Esophagus (tissue), 2 donors: ENCODE data around the gene DOCK2. TPM values are rescaled to one million over a fixed set of nuclear protein-coding genes. Genes with fewer than 3 reads are reported as not detected.

Source experiments
- H3K27ac ChIP-seq, 2 donors: one replicate each; pipeline ENCODE4 v1.5.1; 2013; ENCODE audit warnings: low read depth in 2 of 2, mild to moderate bottlenecking in 2 of 2, inconsistent platforms in 1 of 2, low read length in 1 of 2, moderate library complexity in 1 of 2
- H3K27me3 ChIP-seq, 2 donors: one replicate each; pipeline ENCODE4 v1.6.1; 2013; ENCODE audit warnings: low read length in 2 of 2, control low read depth in 1 of 2, mild to moderate bottlenecking in 1 of 2; ENCODE audit not compliant: insufficient read depth in 2 of 2, control insufficient read depth in 1 of 2
- H3K36me3 ChIP-seq, 2 donors: one replicate each; pipeline ENCODE4 v1.6.1; 2013; ENCODE audit warnings: low read length in 1 of 2; ENCODE audit not compliant: control insufficient read depth in 2 of 2, insufficient read depth in 2 of 2
- H3K4me1 ChIP-seq, 2 donors: one replicate each; pipeline ENCODE4 v1.6.1; 2013; ENCODE audit warnings: low read length in 1 of 2; ENCODE audit not compliant: control insufficient read depth in 2 of 2, insufficient read depth in 2 of 2
- H3K4me3 ChIP-seq, 2 donors: one replicate each; pipeline ENCODE4 v1.5.1; 2013; ENCODE audit warnings: low read length in 2 of 2, mild to moderate bottlenecking in 2 of 2, low read depth in 1 of 2, moderate library complexity in 1 of 2
- H3K9me3 ChIP-seq, 2 donors: one replicate each; pipeline ENCODE4 v1.6.1; 2013; ENCODE audit warnings: mild to moderate bottlenecking in 2 of 2, low read depth in 1 of 2, low read length in 1 of 2, moderate library complexity in 1 of 2; ENCODE audit not compliant: control insufficient read depth in 2 of 2, insufficient read depth in 1 of 2
- WGBS, 2 donors: extraction: QIAGEN DNeasy Blood & Tissue Kit; methylation state at CpG; one replicate each; pipeline ENCODE4 v1.1.7; 2013; 5-methylcytosine and 5-hydroxymethylcytosine counted together
- polyA plus RNA-seq, 2 donors: library from polyadenylated mRNA; stranded (reverse); fragments of 200-250 nt; gene quantifications; one replicate each; pipeline ENCODE4 v1.2.3, GENCODE V29; 2013
- donor health status: healthy with polysubstance abuse.
- donor health status: Bipolar disorder and iron deficiency.

Gene DOCK2
- polyA plus RNA-seq, 2 donors = 0.86 to 1.2 TPM

GRCh38 chr5:169634606-169635005, 2.5 kb upstream of the DOCK2 start:
- Histone ChIP-seq H3K27ac (no peak overlapping the region), H3K4me1 (no peaks in the 10 kb centered on the region), H3K9me3 (peaks cover 0 to 7% of the 10 kb centered on the region in 2 donors), H3K36me3 (no peaks in the 10 kb centered on the region), H3K4me3 (no peak overlapping the region), H3K27me3 (no peaks in the 10 kb centered on the region)
- 79 to 81% methylated on average over 1 of the region's 1 CpG for WGBS, 2 donors

- no peaks in the 10 kb centered on the region for H3K36me3 ChIP-seq
- 71 to 78% methylated on average over 1 of the region's 1 CpG for WGBS, 2 donors
- H3K9me3 ChIP-seq = peaks cover 0 to 9% of the 10 kb centered on the region in 2 donors
- no peak overlapping the region for H3K4me3 ChIP-seq
- H3K27me3 ChIP-seq = no peaks in the 10 kb centered on the region
- no peak overlapping the region for H3K27ac ChIP-seq
- H3K4me1 ChIP-seq = no peaks in the 10 kb centered on the region
Observed at GRCh38 chr5:169635936-169636335, 1.1 kb upstream of the DOCK2 start.

GRCh38 chr5:169636477-169637084, 494 bp upstream of the DOCK2 start:
- Histone ChIP-seq H3K4me3 (peak overlapping the region in 1 of 2 donors; percentile 47), H3K27ac (no peak overlapping the region)
- 32 to 48% methylated on average over 23 of the region's 23 CpGs for WGBS, 2 donors

GRCh38 chr5:169637549-169638121, 560 bp downstream of the DOCK2 start:
- no peaks in the 10 kb centered on the region for H3K4me1 ChIP-seq
- WGBS, 2 donors = 19 to 24% methylated on average over 9 to 18 of the region's 18 CpGs
- H3K36me3 ChIP-seq = no peaks in the 10 kb centered on the region
- peaks cover 0 to 9% of the 10 kb centered on the region in 2 donors for H3K9me3 ChIP-seq
- peak overlapping the region; percentile 32 to 47 for H3K4me3 ChIP-seq
- H3K27me3 ChIP-seq = no peaks in the 10 kb centered on the region
- peak overlapping the region in 1 of 2 donors; percentile 27 for H3K27ac ChIP-seq

More at GRCh38 chr5:169636477-169637084, 494 bp upstream of the DOCK2 start:
- Histone ChIP-seq H3K9me3 (peaks cover 0 to 9% of the 10 kb centered on the region in 2 donors), H3K27me3 (no peaks in the 10 kb centered on the region), H3K36me3 (no peaks in the 10 kb centered on the region), H3K4me1 (no peaks in the 10 kb centered on the region)

- Histone ChIP-seq H3K4me1 (no peaks in the 10 kb centered on the region), H3K9me3 (peaks cover 0 to 9% of the 10 kb centered on the region in 2 donors), H3K27ac (no peak overlapping the region), H3K36me3 (no peaks in the 10 kb centered on the region), H3K27me3 (no peaks in the 10 kb centered on the region), H3K4me3 (no peak overlapping the region)
- 18 to 24% methylated on average over 6 of the region's 6 CpGs for WGBS, 2 donors
Observed at GRCh38 chr5:169641253-169641652, 4.2 kb downstream of the DOCK2 start.

- H3K36me3 ChIP-seq = no peaks in the 10 kb centered on the region
- whole genome bisulfite sequencing, 2 donors = 80 to 84% methylated on average over 3 of the region's 3 CpGs
Observed at GRCh38 chr5:169646856-169647255, 9.8 kb downstream of the DOCK2 start.

GRCh38 chr5:169647566-169647965, 10.5 kb downstream of the DOCK2 start:
- Histone ChIP-seq H3K36me3 (no peaks in the 10 kb centered on the region), H3K27me3 (no peaks in the 10 kb centered on the region), H3K27ac (no peak overlapping the region), H3K9me3 (no peaks in the 10 kb centered on the region), H3K4me1 (peaks cover 3 to 9% of the 10 kb centered on the region in 2 donors), H3K4me3 (no peak overlapping the region)
- WGBS, 2 donors = 7 to 12% methylated on average over 1 of the region's 1 CpG

More at GRCh38 chr5:169646856-169647255, 9.8 kb downstream of the DOCK2 start:
- peaks cover 0 to 6% of the 10 kb centered on the region in 2 donors for H3K4me1 ChIP-seq
- H3K9me3 ChIP-seq = no peaks in the 10 kb centered on the region
- H3K4me3 ChIP-seq = no peak overlapping the region
- H3K27me3 ChIP-seq = no peaks in the 10 kb centered on the region
- no peak overlapping the region for H3K27ac ChIP-seq

GRCh38 chr5:169648725-169649310, 11.7 kb downstream of the DOCK2 start:
- Histone ChIP-seq H3K4me3 (no peak overlapping the region), H3K36me3 (no peaks in the 10 kb centered on the region), H3K4me1 (peaks cover 3 to 9% of the 10 kb centered on the region in 2 donors), H3K9me3 (no peaks in the 10 kb centered on the region), H3K27me3 (no peaks in the 10 kb centered on the region), H3K27ac (no peak overlapping the region)
- WGBS, 2 donors = 60 to 72% methylated on average over 13 of the region's 13 CpGs

GRCh38 chr5:169649486-169649885, 12.4 kb downstream of the DOCK2 start:
- WGBS, 2 donors = 65 to 69% methylated on average over 7 of the region's 7 CpGs
- no peaks in the 10 kb centered on the region for H3K36me3 ChIP-seq
- H3K4me1 ChIP-seq = peaks cover 3 to 9% of the 10 kb centered on the region in 2 donors
- no peak overlapping the region for H3K27ac ChIP-seq
- H3K27me3 ChIP-seq = no peaks in the 10 kb centered on the region
- H3K9me3 ChIP-seq = no peaks in the 10 kb centered on the region
- no peak overlapping the region for H3K4me3 ChIP-seq
